WTC11 (cell line): ENCODE results near the gene PRR12. TPM values are rescaled to one million over a fixed set of nuclear protein-coding genes. Genes with fewer than 3 reads are reported as not detected.

Experiments used
- ATAC-seq: fragments of 200-7000 bp; cut with Tn5 transposase; 2 replicates; pipeline ENCODE4 v1.10.0; 2021; ENCODE audit warnings: mild to moderate bottlenecking, moderate library complexity
- CTCF ChIA-PET: fragments of 300-600 bp; sonication (Branson Sonifier 250); formaldehyde crosslinking; loops from one replicate; lab custom pipeline; 2021; ENCODE audit warnings: antibody characterized with exemption; lab: Charles Lee
- POLR2A ChIA-PET: fragments of 350-600 bp; sonication (Branson Sonifier 250); formaldehyde crosslinking; loops from one replicate; lab custom pipeline; 2021; ENCODE audit warnings: antibody characterized with exemption; lab: Charles Lee
- DNase-seq: peaks from one replicate; pipeline ENCODE4 v3.0.0; 2021; ENCODE audit warnings: low spot score
- H3K27ac Mint-ChIP-seq: 2 replicates; pipeline ENCODE4 v1.8.0; 2021; ENCODE audit warnings: mixed read lengths
- H3K27me3 Mint-ChIP-seq: 2 replicates; pipeline ENCODE4 v1.8.0; 2021; ENCODE audit warnings: low read depth, mild to moderate bottlenecking, moderate library complexity, mixed read lengths
- H3K36me3 Mint-ChIP-seq: 2 replicates; pipeline ENCODE4 v1.8.0; 2021; ENCODE audit warnings: mixed read lengths
- H3K4me1 Mint-ChIP-seq: 2 replicates; pipeline ENCODE4 v1.8.0; 2022; ENCODE audit warnings: mixed read lengths
- H3K4me3 Mint-ChIP-seq: 2 replicates; pipeline ENCODE4 v1.8.0; 2021; ENCODE audit warnings: mild to moderate bottlenecking, moderate library complexity, mixed read lengths
- H3K9me3 Mint-ChIP-seq: 2 replicates; pipeline ENCODE4 v1.8.0; 2021; ENCODE audit warnings: mixed read lengths
- AFF4 ChIP-seq: sonication (generic); formaldehyde crosslinking; IDR thresholded peaks from 2 replicates; pipeline ENCODE4 v1.8.1; 2023; ENCODE audit warnings: mild to moderate bottlenecking, missing genetic modification reagents, borderline replicate concordance
- CTCF ChIP-seq: fragments of 200-600 bp; IDR thresholded peaks from 2 replicates; pipeline ENCODE4 v1.8.0; 2022; ENCODE audit warnings: antibody characterized with exemption
- ETV6 ChIP-seq: sonication (generic); formaldehyde crosslinking; IDR thresholded peaks from 2 replicates; pipeline ENCODE4 v1.8.1; 2022; ENCODE audit warnings: mild to moderate bottlenecking, missing genetic modification reagents
- FOXK1 ChIP-seq: sonication (generic); formaldehyde crosslinking; IDR thresholded peaks from 2 replicates; pipeline ENCODE4 v1.8.0; 2022; ENCODE audit warnings: mild to moderate bottlenecking, moderate library complexity, missing genetic modification reagents
- NR1H2 ChIP-seq: sonication (generic); formaldehyde crosslinking; IDR thresholded peaks from 2 replicates; pipeline ENCODE4 v1.9.0; 2021; ENCODE audit warnings: mild to moderate bottlenecking, moderate library complexity, missing genetic modification reagents
- NR2C2 ChIP-seq: sonication (generic); formaldehyde crosslinking; IDR thresholded peaks from 2 replicates; pipeline ENCODE4 v1.8.0; 2022; ENCODE audit warnings: mild to moderate bottlenecking, missing genetic modification reagents
- TEAD1 ChIP-seq: sonication (generic); formaldehyde crosslinking; IDR thresholded peaks from 2 replicates; pipeline ENCODE4 v1.8.0; 2022; ENCODE audit warnings: mild to moderate bottlenecking, missing genetic modification reagents
- ZMAT4 ChIP-seq: fragments of 250-450 bp; sonication (Bioruptor Pico); IDR thresholded peaks from 2 replicates; pipeline ENCODE4 v1.9.0; 2021; ENCODE audit warnings: mild to moderate bottlenecking
- total RNA-seq: library from RNA; stranded (reverse); gene quantifications from 3 replicates; pipeline ENCODE4 v1.2.3, GENCODE V29; 2021

Gene PRR12
- total RNA-seq, 1 experiment from 2014 or later, result 86.1 TPM

GRCh38 chr19:49546825-49547565 is 44.0 kb upstream of the PRR12 start:
- ChIA-PET CTCF (interaction anchor here (0.6 to 3.2 kb wide), 50 partner anchors 8 to 1045 kb away, joined by 3 to 62 read pairs (median 6); partner anchors contain the start of genes ALDH16A1, AP2A1, CGB7 and FCGRT), POLR2A (interaction anchor here (0.8 to 1.4 kb wide), 4 partner anchors 9 to 68 kb away, joined by 3 to 6 read pairs (median 5); partner anchors contain the start of gene RCN3)
- DNase-seq (peak; percentile 71), ATAC-seq (peak; percentile 83)
- Mint-ChIP-seq H3K4me1 (peaks cover 4% of the 10 kb centered on the region), H3K4me3 (peak overlapping the region; percentile 52), H3K27me3 (no peaks in the 10 kb centered on the region), H3K36me3 (no peaks in the 10 kb centered on the region), H3K27ac (peak overlapping the region; percentile 67), H3K9me3 (no peaks in the 10 kb centered on the region)
- 0 out of 2 replicates have a peak, but pooled peaks have one; percentile 23 for TF ChIP-seq FOXK1
- peak; percentile 72 for TF ChIP-seq CTCF
- no peak for TF ChIP-seq NR1H2 (CRISPR knock-in tag)

- H3K9me3 Mint-ChIP-seq, result no peaks in the 10 kb centered on the region
- H3K27me3 Mint-ChIP-seq, result no peaks in the 10 kb centered on the region
- H3K36me3 Mint-ChIP-seq, result no peaks in the 10 kb centered on the region
- H3K27ac Mint-ChIP-seq, result 0 out of 2 replicates have a peak overlapping the region, but pooled peaks have one; percentile 12
- ATAC-seq, result no peak
- DNase-seq, result no peak
- CTCF ChIA-PET, result interaction anchor here (0.9 to 1.8 kb wide), 6 partner anchors 14 to 43 kb away, joined by 4 to 6 read pairs (median 4); partner anchors contain the start of gene RCN3
- peaks cover 4% of the 10 kb centered on the region for H3K4me1 Mint-ChIP-seq
- POLR2A ChIA-PET, result interaction anchor here (0.6 to 1.0 kb wide), 2 partner anchors 53 to 202 kb away, joined by 3 to 4 read pairs; partner anchors contain the start of gene RPS11
- TF ChIP-seq TEAD1 (CRISPR knock-in tag), result no peak
- TF ChIP-seq ZMAT4 (CRISPR knock-in tag), result no peak
- TF ChIP-seq ETV6 (CRISPR knock-in tag), result no peak
- TF ChIP-seq, all 79 proteins: peak for 0
- no peak overlapping the region for H3K4me3 Mint-ChIP-seq
Measured at GRCh38 chr19:49549045-49549444, 41.9 kb upstream of the PRR12 start.

GRCh38 chr19:49551531-49551930 is 39.5 kb upstream of the PRR12 start:
- no peaks in the 10 kb centered on the region for H3K9me3 Mint-ChIP-seq
- TF ChIP-seq AFF4, result no peak
- DNase-seq (no peak), ATAC-seq (no peak)
- peaks cover 6% of the 10 kb centered on the region for H3K4me1 Mint-ChIP-seq
- ChIA-PET CTCF (interaction anchor here (1.2 to 2.5 kb wide), 3 partner anchors 20 to 48 kb away, joined by 5 to 8 read pairs (median 5); no protein-coding TSS in a partner anchor), POLR2A (no interaction called here)
- H3K36me3 Mint-ChIP-seq, result peaks cover 7% of the 10 kb centered on the region
- no peak overlapping the region for H3K27ac Mint-ChIP-seq
- no peaks in the 10 kb centered on the region for H3K27me3 Mint-ChIP-seq
- H3K4me3 Mint-ChIP-seq, result no peak overlapping the region

GRCh38 chr19:49552749-49553148 is 38.2 kb upstream of the PRR12 start:
- ATAC-seq (no peak), DNase-seq (no peak)
- Mint-ChIP-seq H3K9me3 (no peaks in the 10 kb centered on the region), H3K27ac (peak overlapping the region; percentile 36; the same call in 1 of the 2 replicates), H3K27me3 (no peaks in the 10 kb centered on the region), H3K4me3 (no peak overlapping the region), H3K4me1 (peaks cover 9% of the 10 kb centered on the region), H3K36me3 (peaks cover 12% of the 10 kb centered on the region)
- ChIA-PET POLR2A (interaction anchor here (0.6 kb wide), 1 partner anchor 57 kb away, joined by 3 read pairs; no protein-coding TSS in a partner anchor), CTCF (interaction anchor here (1.5 to 2.5 kb wide), 2 partner anchors 18 to 50 kb away, joined by 5 to 8 read pairs; no protein-coding TSS in a partner anchor)
- TF ChIP-seq NR2C2, result no peak
